Neural cell (in vitro differentiated cells): Measurements from ENCODE around the gene JAK3. TPM values are rescaled to one million over a fixed set of nuclear protein-coding genes. Genes with fewer than 3 reads are reported as not detected.

Experiments used
- H2AFZ ChIP-seq: fragments of 200-600, 300-800 bp; sonication (generic), shearing (Covaris generic); 2 replicates; pipeline ENCODE4 v1.6.0; 2014; ENCODE audit warnings: low read depth, mild to moderate bottlenecking, antibody characterized with exemption, low read length, moderate library complexity
- H3F3A ChIP-seq: fragments of 200-600 bp; shearing (Covaris generic); 2 replicates; pipeline ENCODE4 v1.6.1; 2016; ENCODE audit warnings: mild to moderate bottlenecking, moderate library complexity, mixed read lengths, antibody characterized with exemption, low read length; ENCODE audit not compliant: insufficient read depth, poor library complexity, severe bottlenecking
- H3K27ac ChIP-seq: fragments of 200-600, 300-800 bp; sonication (generic), shearing (Covaris generic); 2 replicates; pipeline ENCODE4 v1.5.1; 2014; ENCODE audit warnings: mild to moderate bottlenecking, low read length, moderate library complexity
- H3K27me3 ChIP-seq: fragments of 300-800, 200-600 bp; sonication (generic), shearing (Covaris generic); 2 replicates; pipeline ENCODE4 v1.6.0; 2014; ENCODE audit warnings: mild to moderate bottlenecking, low read depth, low read length, moderate library complexity; ENCODE audit not compliant: insufficient read depth
- H3K36me3 ChIP-seq: fragments of 300-800, 200-600 bp; sonication (generic), shearing (Covaris generic); 2 replicates; pipeline ENCODE4 v1.5.1; 2014; ENCODE audit warnings: mild to moderate bottlenecking, antibody characterized with exemption, low read length, moderate library complexity; ENCODE audit not compliant: insufficient read depth
- H3K4me2 ChIP-seq: fragments of 300-800, 200-600 bp; sonication (generic), shearing (Covaris generic); 2 replicates; pipeline ENCODE4 v1.6.0; 2014; ENCODE audit warnings: mild to moderate bottlenecking, low read length
- H3K4me3 ChIP-seq: fragments of 300-800, 200-600 bp; sonication (generic), shearing (Covaris generic); 2 replicates; pipeline ENCODE4 v1.5.1; 2014; ENCODE audit warnings: mild to moderate bottlenecking, low read length, moderate library complexity
- H3K79me2 ChIP-seq: fragments of 200-600 bp; shearing (Covaris generic); replicated peaks from 2 replicates; pipeline ENCODE4 v1.6.0; 2014; ENCODE audit warnings: mild to moderate bottlenecking, low read length, moderate library complexity; ENCODE audit not compliant: insufficient read depth
- H3K9ac ChIP-seq: fragments of 300-800, 200-600 bp; sonication (generic), shearing (Covaris generic); 2 replicates; pipeline ENCODE4 v1.6.1; 2016; ENCODE audit warnings: mild to moderate bottlenecking, low read length, mixed read lengths
- H3K9me2 ChIP-seq: fragments of 200-600 bp; shearing (Covaris generic); 2 replicates; pipeline ENCODE4 v1.6.1; 2016; ENCODE audit warnings: mild to moderate bottlenecking, low read length, mixed read lengths; ENCODE audit not compliant: insufficient read depth
- H3K9me3 ChIP-seq: fragments of 200-600, 300-800 bp; sonication (generic), shearing (Covaris generic); 2 replicates; pipeline ENCODE4 v1.6.1; 2016; ENCODE audit warnings: mild to moderate bottlenecking, mixed run types, low read length, moderate library complexity, mixed read lengths
- H4K20me1 ChIP-seq: fragments of 200-600 bp; shearing (Covaris generic); 2 replicates; pipeline ENCODE4 v1.6.1; 2016; ENCODE audit warnings: mild to moderate bottlenecking, mixed run types; ENCODE audit not compliant: insufficient read depth
- CTCF ChIP-seq: fragments of 450-650 bp; IDR thresholded peaks from 2 replicates; pipeline ENCODE4 v1.5.1; 2014; ENCODE audit warnings: antibody characterized with exemption, mild to moderate bottlenecking, moderate library complexity; ENCODE audit not compliant: poor library complexity, severe bottlenecking
- EP300 ChIP-seq: fragments of 450-650 bp; conservative IDR thresholded peaks from 2 replicates; pipeline ENCODE4 v1.6.1; 2014; ENCODE audit warnings: antibody characterized with exemption, mild to moderate bottlenecking, moderate library complexity; ENCODE audit not compliant: poor library complexity, severe bottlenecking
- EZH2 ChIP-seq: fragments of 200-600, 300-800 bp; shearing (Covaris generic), sonication (generic); IDR thresholded peaks from 2 replicates; pipeline ENCODE4 v1.6.1; 2014; ENCODE audit warnings: antibody characterized with exemption, low read length, borderline replicate concordance, mild to moderate bottlenecking; ENCODE audit not compliant: insufficient read depth, poor library complexity, severe bottlenecking
- MXI1 ChIP-seq: fragments of 450-650 bp; conservative IDR thresholded peaks from 2 replicates; pipeline ENCODE4 v1.6.1; 2014; ENCODE audit warnings: antibody characterized with exemption, mild to moderate bottlenecking; ENCODE audit not compliant: poor library complexity, severe bottlenecking
- POLR2AphosphoS5 ChIP-seq: IDR thresholded peaks from 2 replicates; pipeline ENCODE4 v1.6.1; 2012
- RAD21 ChIP-seq: fragments of 450-650 bp; conservative IDR thresholded peaks from 2 replicates; pipeline ENCODE4 v1.6.1; 2014; ENCODE audit warnings: antibody characterized with exemption, mild to moderate bottlenecking, moderate library complexity
- REST ChIP-seq: IDR thresholded peaks from 2 replicates; pipeline ENCODE4 v1.6.1; 2012; ENCODE audit warnings: borderline replicate concordance
- SMC3 ChIP-seq: fragments of 450-650 bp; conservative IDR thresholded peaks from 2 replicates; pipeline ENCODE4 v1.6.1; 2014; ENCODE audit warnings: antibody characterized with exemption, mild to moderate bottlenecking, moderate library complexity; ENCODE audit not compliant: poor library complexity
- TAF1 ChIP-seq: IDR thresholded peaks from 2 replicates; pipeline ENCODE4 v1.6.1; 2012; ENCODE audit warnings: low read depth
- polyA plus RNA-seq: library from polyadenylated mRNA; depleted of rRNA; stranded (reverse); fragments of >200 nt; gene quantifications from 2 replicates; pipeline ENCODE4 v1.2.3, GENCODE V29; 2014

Gene JAK3
- polyA plus RNA-seq, 1 donor from 2014 or later = 0.11 TPM

- Histone ChIP-seq H2AFZ (no peak overlapping the region), H3F3A (no peaks in the 10 kb centered on the region), H3K79me2 (no peaks in the 10 kb centered on the region), H3K4me2 (no peak overlapping the region), H3K27me3 (no peaks in the 10 kb centered on the region), H3K36me3 (no peaks in the 10 kb centered on the region), H3K4me3 (no peak overlapping the region), H3K9me3 (no peaks in the 10 kb centered on the region), H3K9me2 (no peaks in the 10 kb centered on the region), H3K27ac (no peak overlapping the region), H4K20me1 (no peaks in the 10 kb centered on the region), H3K9ac (no peak overlapping the region)
- TF ChIP-seq SMC3 (no peak), TAF1 (no peak), REST (no peak), CTCF (no peak), RAD21 (no peak), EP300 (no peak), POLR2AphosphoS5 (no peak), MXI1 (no peak), EZH2 (no peak)
Measured at GRCh38 chr19:17854061-17854460, 6.3 kb upstream of the JAK3 start.

GRCh38 chr19:17848595-17849292 lies 962 bp upstream of the JAK3 start:
- H3K27ac ChIP-seq = no peak overlapping the region
- H2AFZ ChIP-seq = no peak overlapping the region
- H3K9ac ChIP-seq = no peak overlapping the region
- no peaks in the 10 kb centered on the region for H3F3A ChIP-seq
- H3K79me2 ChIP-seq = no peaks in the 10 kb centered on the region
- H3K36me3 ChIP-seq = no peaks in the 10 kb centered on the region
- no peak overlapping the region for H3K4me2 ChIP-seq
- no peak for TF ChIP-seq CTCF
- no peak for TF ChIP-seq RAD21
- no peak for TF ChIP-seq EZH2
- no peak for TF ChIP-seq MXI1
- TF ChIP-seq EP300 = no peak
- no peak for TF ChIP-seq POLR2AphosphoS5
- TF ChIP-seq SMC3 = no peak
- H3K27me3 ChIP-seq = no peaks in the 10 kb centered on the region
- no peaks in the 10 kb centered on the region for H3K9me3 ChIP-seq
- H4K20me1 ChIP-seq = no peaks in the 10 kb centered on the region
- H3K9me2 ChIP-seq = no peaks in the 10 kb centered on the region
- H3K4me3 ChIP-seq = no peak overlapping the region
